ENCODE measurements around the gene UTS2B.
"Not testable (repeated sequence)": the region's sequence is repeated elsewhere in the genome, so short reads cannot be mapped to it uniquely, and the experiment has no call there.

The UTS2B gene

GRCh38 chr3:191269289-191270085 is 60.8 kb downstream of the UTS2B start:
- DNase-seq = no peak

- no peak for DNase-seq
Measured at GRCh38 chr3:191268737-191269136, 61.6 kb downstream of the UTS2B start.

GRCh38 chr3:191263850-191264249 is 66.5 kb downstream of the UTS2B start:
- DNase-seq = no peak

GRCh38 chr3:191263365-191263764 is 67.0 kb downstream of the UTS2B start:
- no peak for DNase-seq

- no peak for DNase-seq
Measured at GRCh38 chr3:191262650-191263049, 67.7 kb downstream of the UTS2B start.

- no peak for DNase-seq
Measured at GRCh38 chr3:191261304-191261638, 69.1 kb downstream of the UTS2B start.

- DNase-seq = no peak
Measured at GRCh38 chr3:191260431-191261303, 69.7 kb downstream of the UTS2B start.

- no peak for DNase-seq
Measured at GRCh38 chr3:191259486-191259885, 70.8 kb downstream of the UTS2B start.

GRCh38 chr3:191257286-191257685 is 73.0 kb downstream of the UTS2B start:
- DNase-seq = peak in 1 of 2 experiments; percentile 39

- no peak for DNase-seq
Measured at GRCh38 chr3:191256405-191256804, 73.9 kb downstream of the UTS2B start.

- DNase-seq = no peak
Measured at GRCh38 chr3:191255156-191255555, 75.2 kb downstream of the UTS2B start.

- no peak for DNase-seq
Measured at GRCh38 chr3:191254098-191254873, 76.0 kb downstream of the UTS2B start.

GRCh38 chr3:191253089-191253799 is 77.1 kb downstream of the UTS2B start:
- DNase-seq = no peak

- DNase-seq = no peak
Measured at GRCh38 chr3:191246630-191247029, 83.7 kb downstream of the UTS2B start.

GRCh38 chr3:191246034-191246433 is 84.3 kb downstream of the UTS2B start:
- DNase-seq = not testable (repeated sequence)

- DNase-seq = peak in 1 of 2 experiments; percentile 28
Measured at GRCh38 chr3:191244242-191244867, 86.0 kb downstream of the UTS2B start.

GRCh38 chr3:191240486-191240885 is 89.8 kb downstream of the UTS2B start:
- DNase-seq = no peak

- no peak for DNase-seq
Measured at GRCh38 chr3:191239407-191240031, 90.8 kb downstream of the UTS2B start.

- no peak for DNase-seq
Measured at GRCh38 chr3:191238321-191238817, 92.0 kb downstream of the UTS2B start.

GRCh38 chr3:191237047-191237882 is 93.1 kb downstream of the UTS2B start:
- DNase-seq = no peak

Measured in NCI-H2081 (cell line).